HepG2 (cell line): ENCODE measurements around the gene PRCP. TPM values are rescaled to one million over a fixed set of nuclear protein-coding genes. Genes with fewer than 3 reads are reported as not detected.

Experiments used
- ATAC-seq: fragments of 200-7000 bp; cut with Tn5 transposase; 3 replicates; pipeline ENCODE4 v1.9.1; 2020; ENCODE audit warnings: mild to moderate bottlenecking, moderate library complexity
- BruUV-seq: library from RNA; stranded (reverse); fragments of 400-500 nt; replicated peaks from 2 replicates; lab custom pipeline; 2021; lab: Mats Ljungman, UMichigan
- CTCF ChIA-PET: fragments of 300-600 bp; formaldehyde crosslinking; extraction: SDS; loops from one replicate; lab custom pipeline; 2021; ENCODE audit warnings: low total read pairs, inconsistent platforms, low intra/inter-chr PET ratio; lab: Yijun Ruan, JAX
- POLR2A ChIA-PET: fragments of 350-600 bp; sonication (Branson Sonifier 250); formaldehyde crosslinking; loops from one replicate; lab custom pipeline; 2020; ENCODE audit warnings: antibody characterized with exemption, inconsistent platforms; lab: Yijun Ruan, JAX
- DNase-seq: peaks from one replicate; pipeline ENCODE4 v3.0.0-alpha.2; 2015; ENCODE audit warnings: low spot score
- FAIRE-seq: peaks from 3 replicates; lab custom pipeline; 2011; peaks lifted over from hg19 to GRCh38; lab: Jason Lieb, UNC
- H2AFZ ChIP-seq: one replicate; pipeline ENCODE4 v1.6.1; 2011; ENCODE audit warnings: low read length, inconsistent platforms
- H3K27ac ChIP-seq: fragments of 300-600 bp; 3 replicates; pipeline ENCODE4 v1.8.0; 2011; ENCODE audit warnings: mixed run types, mild to moderate bottlenecking, mixed read lengths, low read length, inconsistent platforms; ENCODE audit not compliant: insufficient read depth; ENCODE audit errors: extremely low read length
- H3K27me3 ChIP-seq, 2 experiments: fragments of 200-600 bp in 1 of 2; 2 replicates in 1 of 2; 3 replicates in 1 of 2; pipeline versions ENCODE4 v1.6.0 to v1.8.0; 2011; ENCODE audit warnings: low read length in 2 of 2, mild to moderate bottlenecking in 2 of 2, moderate library complexity in 2 of 2, inconsistent platforms in 1 of 2; ENCODE audit not compliant: insufficient read depth in 2 of 2, control insufficient read depth in 1 of 2
- H3K36me3 ChIP-seq, 2 experiments: fragments of 200-600 bp in 1 of 2; replicated peaks in 1 of 2; 2 replicates in 1 of 2; 3 replicates in 1 of 2; pipeline versions ENCODE4 v1.5.1 to v1.8.0; 2011; ENCODE audit warnings: low read length in 2 of 2, inconsistent platforms in 1 of 2; ENCODE audit not compliant: insufficient read depth in 2 of 2, control insufficient read depth in 1 of 2
- H3K4me1 ChIP-seq: 2 replicates; pipeline ENCODE4 v1.5.1; 2012; ENCODE audit warnings: low read length, inconsistent platforms; ENCODE audit not compliant: insufficient read depth
- H3K4me2 ChIP-seq: 2 replicates; pipeline ENCODE4 v1.6.0; 2011; ENCODE audit warnings: low read depth, low read length, inconsistent platforms
- H3K4me3 ChIP-seq, 3 experiments: fragments of 200-600 bp in 1 of 3; sonication (generic), shearing (Covaris generic) in 1 of 3; replicated peaks in 1 of 3; 2 replicates each; pipeline ENCODE4 v1.5.1; 2011 to 2016; ENCODE audit warnings: low read length in 3 of 3, inconsistent platforms in 2 of 3, low read depth in 2 of 3, mild to moderate bottlenecking in 2 of 3, control low read depth in 1 of 3, mixed read lengths in 1 of 3; ENCODE audit not compliant: insufficient read depth in 1 of 3
- H3K79me2 ChIP-seq: one replicate; pipeline ENCODE4 v1.6.1; 2011; ENCODE audit warnings: low read length, inconsistent platforms; ENCODE audit not compliant: insufficient read depth
- H3K9ac ChIP-seq: 2 replicates; pipeline ENCODE4 v1.6.0; 2011; ENCODE audit warnings: mild to moderate bottlenecking, low read depth, low read length, inconsistent platforms; ENCODE audit not compliant: insufficient read depth
- H3K9me3 ChIP-seq: 2 replicates; pipeline ENCODE4 v1.5.1; 2012; ENCODE audit warnings: mild to moderate bottlenecking, low read length
- H4K20me1 ChIP-seq: 2 replicates; pipeline ENCODE4 v1.6.0; 2011; ENCODE audit warnings: inconsistent platforms, mild to moderate bottlenecking, low read length, moderate library complexity; ENCODE audit not compliant: insufficient read depth
- CTCF ChIP-seq: sonication (generic); formaldehyde crosslinking; IDR thresholded peaks from 2 replicates; pipeline ENCODE4 v1.5.0; 2020; ENCODE audit warnings: mild to moderate bottlenecking, missing genetic modification reagents, moderate library complexity
- ETS1 ChIP-seq: sonication (generic); formaldehyde crosslinking; IDR thresholded peaks from 2 replicates; pipeline ENCODE4 v1.4.0; 2020; ENCODE audit warnings: missing genetic modification reagents
- ETV5 ChIP-seq: IDR thresholded peaks from 2 replicates; pipeline ENCODE4 v1.6.1; 2018; ENCODE audit warnings: missing biosample characterization, missing genetic modification reagents, inconsistent platforms, borderline replicate concordance
- GPN1 ChIP-seq: sonication (generic); formaldehyde crosslinking; IDR thresholded peaks from 2 replicates; pipeline ENCODE4 v1.5.1; 2020; ENCODE audit warnings: missing genetic modification reagents, borderline replicate concordance
- HMGA1 ChIP-seq: sonication (generic); formaldehyde crosslinking; conservative IDR thresholded peaks from 2 replicates; pipeline ENCODE4 v1.4.0; 2020; ENCODE audit warnings: missing genetic modification reagents
- KDM2A ChIP-seq: sonication (generic); formaldehyde crosslinking; IDR thresholded peaks from 2 replicates; pipeline ENCODE4 v1.4.0; 2020; ENCODE audit warnings: low read depth, missing genetic modification reagents, borderline replicate concordance
- NCOA5 ChIP-seq: sonication (generic); formaldehyde crosslinking; IDR thresholded peaks from 2 replicates; pipeline ENCODE4 v1.4.0; 2020; ENCODE audit warnings: missing genetic modification reagents
- NCOR1 ChIP-seq: fragments of 200-600 bp; sonication (generic); IDR thresholded peaks from 2 replicates; pipeline ENCODE4 v1.7.0; 2017; ENCODE audit warnings: antibody characterized with exemption, low read length, borderline replicate concordance
- PHF20 ChIP-seq: sonication (generic); formaldehyde crosslinking; IDR thresholded peaks from 2 replicates; pipeline ENCODE4 v1.5.0; 2020; ENCODE audit warnings: mild to moderate bottlenecking, missing genetic modification reagents
- RARG ChIP-seq: sonication (generic); formaldehyde crosslinking; IDR thresholded peaks from 2 replicates; pipeline ENCODE4 v1.4.0; 2020; ENCODE audit warnings: low read depth, mild to moderate bottlenecking, missing genetic modification reagents
- RBFOX2 ChIP-seq: fragments of 200-400 bp; formaldehyde crosslinking; IDR thresholded peaks from 2 replicates; pipeline ENCODE4 v1.6.1; 2017; ENCODE audit warnings: low read depth, mild to moderate bottlenecking, low read length
- RFXANK ChIP-seq: IDR thresholded peaks from 2 replicates; pipeline ENCODE4 v1.6.1; 2016
- STAT6 ChIP-seq: sonication (generic); formaldehyde crosslinking; IDR thresholded peaks from 2 replicates; pipeline ENCODE4 v1.4.0; 2020; ENCODE audit warnings: missing genetic modification reagents, mild to moderate bottlenecking, borderline replicate concordance
- ZFAT ChIP-seq: sonication (generic); formaldehyde crosslinking; conservative IDR thresholded peaks from 2 replicates; pipeline ENCODE4 v1.8.1; 2023; ENCODE audit warnings: missing genetic modification reagents, inconsistent platforms
- ZNF768 ChIP-seq: sonication (generic); formaldehyde crosslinking; IDR thresholded peaks from 2 replicates; pipeline ENCODE4 v1.4.0; 2020; ENCODE audit warnings: missing genetic modification reagents
- ZNF878 ChIP-seq: sonication (generic); formaldehyde crosslinking; IDR thresholded peaks from 2 replicates; pipeline ENCODE4 v1.8.1; 2023; ENCODE audit warnings: mild to moderate bottlenecking, missing genetic modification reagents, moderate library complexity
- WGBS: methylation state at CpG from one replicate; pipeline ENCODE4 v1.1.6; 2017; ENCODE audit warnings: low lambda C conversion rate; 5-methylcytosine and 5-hydroxymethylcytosine counted together
- in situ Hi-C: cut with HindIII; loops from 2 replicates; pipeline ENCODE4 v1.10.0; 2017; ENCODE audit warnings: low pct_unique_long_range_greater_than_20kb; ENCODE audit not compliant: extremely low pct_ligation_motif_present
- intact Hi-C: fragments of 100-400 bp; cut with micrococcal nuclease; formaldehyde crosslinking; loops from one replicate; pipeline ENCODE4 v1.10.0; 2022; ENCODE audit not compliant: unreplicated experiment
- polyA plus RNA-seq, 8 experiments: library from polyadenylated mRNA; depleted of rRNA in 3 of 8; stranded (reverse) in 7 of 8; unstranded in 1 of 8; fragments of >200 nt; fragmentation: Illumina TruSeq in 4 of 8; extraction: Trizol in 4 of 8; gene quantifications; 2 replicates each; pipeline versions ENCODE4 v1.2.1 to v1.2.3, GENCODE V29; 2011 to 2016; ENCODE audit warnings: low read depth in 4 of 8, missing spikeins in 1 of 8, mixed read lengths in 1 of 8; ENCODE audit not compliant: insufficient read depth in 1 of 8
- total RNA-seq, 5 experiments: library from RNA; depleted of rRNA; stranded (reverse); fragments of >200 nt; fragmentation: Illumina TruSeq; extraction: Trizol; gene quantifications; 2 replicates each; pipeline ENCODE4 v1.2.3, GENCODE V29; 2016; ENCODE audit warnings: low read depth in 1 of 5

PRCP gene
- total and polyA plus RNA-seq, 2 of the 13 experiments (the other 11 are each of a cell fraction or from before 2014, with no cell fraction given), result 84.2 to 105 TPM

DNA sequence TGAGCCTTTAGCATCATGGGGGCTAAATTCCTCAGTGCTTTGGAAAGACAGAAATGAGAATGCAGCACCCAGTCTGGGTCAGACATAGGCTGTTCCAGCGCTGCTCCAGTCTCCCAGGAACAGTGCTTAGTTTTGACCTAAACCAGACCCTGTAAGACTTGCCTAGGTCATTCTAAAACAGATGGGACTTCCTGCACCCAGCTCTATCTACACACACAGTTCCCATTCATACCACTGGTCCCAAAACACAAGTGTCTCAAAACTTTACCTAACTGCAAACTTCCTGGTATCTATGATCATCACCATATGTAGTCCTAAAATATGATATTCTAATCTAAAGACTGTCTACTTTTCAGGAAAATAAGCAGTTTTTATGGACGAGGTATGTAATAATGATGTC, 37.9 kb downstream of the PRCP start (continued):
- no peak for TF ChIP-seq ZNF768 (CRISPR knock-in tag)
- no peak for TF ChIP-seq GPN1 (CRISPR knock-in tag)
- TF ChIP-seq STAT6 (CRISPR knock-in tag), result no peak
- no peak for TF ChIP-seq CTCF (CRISPR knock-in tag)
- no peak for TF ChIP-seq ETS1

GRCh38 chr11:82859750-82860149, 40.5 kb downstream of the PRCP start:
- no peaks in the 10 kb centered on the region for H3K27me3 ChIP-seq
- in situ Hi-C loops (loop anchor here (5.0 to 25.0 kb wide), 3 partner anchors 85 to 953 kb away; partner anchors contain the start of gene FAM181B), intact Hi-C loops (no loop called here)
- no peak overlapping the region for H2AFZ ChIP-seq
- ATAC-seq, result no peak
- ChIA-PET POLR2A (no interaction called here), CTCF (no interaction called here)
- no peak for FAIRE-seq
- BruUV-seq, result no TSS peak
- no peaks in the 10 kb centered on the region for H4K20me1 ChIP-seq
- DNase-seq, result no peak
- no peaks in the 10 kb centered on the region for H3K79me2 ChIP-seq
- H3K4me3 ChIP-seq, result no peak overlapping the region
- 98% methylated on average over 2 of the region's 2 CpGs for WGBS
- H3K9ac ChIP-seq, result no peak overlapping the region
- H3K4me1 ChIP-seq, result 0 out of 2 replicates have a peak, but pooled peaks cover 7% of the 10 kb centered on the region
- H3K4me2 ChIP-seq, result no peak overlapping the region
- H3K9me3 ChIP-seq, result no peaks in the 10 kb centered on the region
- no peaks in the 10 kb centered on the region for H3K36me3 ChIP-seq
- H3K27ac ChIP-seq, result no peak overlapping the region
- TF ChIP-seq KDM2A (CRISPR knock-in tag) (no peak), NCOR1 (no peak), RBFOX2 (no peak), ETV5 (CRISPR knock-in tag) (no peak), ZFAT (no peak), PHF20 (no peak), RARG (CRISPR knock-in tag) (no peak), HMGA1 (no peak), RFXANK (CRISPR knock-in tag) (no peak), NCOA5 (CRISPR knock-in tag) (no peak), ZNF878 (CRISPR knock-in tag) (no peak)
